Measurements from ENCODE around the gene TIMP2. TPM values are rescaled to one million over a fixed set of nuclear protein-coding genes. Genes with fewer than 3 reads are reported as not detected.
"Not testable (repeated sequence)": the region's sequence is repeated elsewhere in the genome, so short reads cannot be mapped to it uniquely, and the experiment has no call there.

Gene TIMP2
- total RNA-seq, 1 experiment from 2014 or later: 66.9 TPM

GRCh38 chr17:78884876-78885667, 40.1 kb downstream of the TIMP2 start:
- H3K4me3 ChIP-seq: peak overlapping the region; percentile 48
- H3K27me3 ChIP-seq: no peaks in the 10 kb centered on the region
- H3K36me3 ChIP-seq: no peaks in the 10 kb centered on the region
- H3K4me1 ChIP-seq: peaks cover 44% of the 10 kb centered on the region
- peak overlapping the region; percentile 98 for H3K27ac ChIP-seq
- DNase-seq: no peak
- H3K9me3 ChIP-seq (replicated peaks): no peaks in the 10 kb centered on the region

- DNase-seq: peak; percentile 56 to 65
- no peaks in the 10 kb centered on the region for H3K27me3 ChIP-seq
- H3K27ac ChIP-seq: peak overlapping the region; percentile 98
- no peaks in the 10 kb centered on the region for H3K36me3 ChIP-seq
- H3K4me1 ChIP-seq: peaks cover 44% of the 10 kb centered on the region
- H3K4me3 ChIP-seq: peak overlapping the region; percentile 48
- no peaks in the 10 kb centered on the region for H3K9me3 ChIP-seq (replicated peaks)
Measured at GRCh38 chr17:78884148-78884825, 40.9 kb downstream of the TIMP2 start.

- no peaks in the 10 kb centered on the region for H3K9me3 ChIP-seq (replicated peaks)
- no peaks in the 10 kb centered on the region for H3K36me3 ChIP-seq
- H3K4me1 ChIP-seq: peaks cover 44% of the 10 kb centered on the region
- peak; percentile 96 to 97 for DNase-seq
- peak overlapping the region; percentile 48 for H3K4me3 ChIP-seq
- H3K27me3 ChIP-seq: no peaks in the 10 kb centered on the region
- peak overlapping the region; percentile 98 for H3K27ac ChIP-seq
Measured at GRCh38 chr17:78883533-78884131, 41.6 kb downstream of the TIMP2 start.

- peak overlapping the region; percentile 48 for H3K4me3 ChIP-seq
Measured at GRCh38 chr17:78883089-78883532, 42.1 kb downstream of the TIMP2 start.

GRCh38 chr17:78882540-78883088, 42.6 kb downstream of the TIMP2 start:
- Histone ChIP-seq H3K4me3 (peak overlapping the region; percentile 48), H3K4me1 (peaks cover 42% of the 10 kb centered on the region), H3K27ac (peak overlapping the region; percentile 98), H3K27me3 (no peaks in the 10 kb centered on the region), H3K9me3 (replicated peaks) (no peaks in the 10 kb centered on the region), H3K36me3 (no peaks in the 10 kb centered on the region)
- DNase-seq: peak; percentile 76 to 79

More at GRCh38 chr17:78883089-78883532, 42.1 kb downstream of the TIMP2 start:
- Histone ChIP-seq H3K27me3 (no peaks in the 10 kb centered on the region), H3K36me3 (no peaks in the 10 kb centered on the region), H3K4me1 (peaks cover 42% of the 10 kb centered on the region), H3K9me3 (replicated peaks) (no peaks in the 10 kb centered on the region), H3K27ac (peak overlapping the region; percentile 98)
- peak; percentile 98 for DNase-seq

GRCh38 chr17:78879635-78880186, 45.5 kb downstream of the TIMP2 start:
- DNase-seq: peak; percentile 88 to 96
- Histone ChIP-seq H3K27me3 (no peaks in the 10 kb centered on the region), H3K4me3 (peak overlapping the region; percentile 14), H3K27ac (peak overlapping the region; percentile 43), H3K4me1 (peaks cover 58% of the 10 kb centered on the region), H3K36me3 (no peaks in the 10 kb centered on the region), H3K9me3 (replicated peaks) (no peaks in the 10 kb centered on the region)

GRCh38 chr17:78878871-78879527, 46.2 kb downstream of the TIMP2 start:
- H3K36me3 ChIP-seq: no peaks in the 10 kb centered on the region
- peak overlapping the region; percentile 14 for H3K4me3 ChIP-seq
- peak in 1 of 2 experiments; percentile 57 for DNase-seq
- H3K9me3 ChIP-seq (replicated peaks): no peaks in the 10 kb centered on the region
- H3K27ac ChIP-seq: peak overlapping the region; percentile 43
- no peaks in the 10 kb centered on the region for H3K27me3 ChIP-seq
- H3K4me1 ChIP-seq: peaks cover 58% of the 10 kb centered on the region

- Histone ChIP-seq H3K36me3 (no peaks in the 10 kb centered on the region), H3K4me3 (no peak overlapping the region), H3K4me1 (peaks cover 65% of the 10 kb centered on the region), H3K27ac (no peak overlapping the region), H3K27me3 (no peaks in the 10 kb centered on the region), H3K9me3 (replicated peaks) (no peaks in the 10 kb centered on the region)
- no peak for DNase-seq
Measured at GRCh38 chr17:78878261-78878660, 46.9 kb downstream of the TIMP2 start.

- not testable (repeated sequence) for H3K9me3 ChIP-seq (replicated peaks); DNase-seq
- H3K4me1 ChIP-seq: peaks cover 68% of the 10 kb centered on the region
Measured at GRCh38 chr17:78876954-78877517, 48.2 kb downstream of the TIMP2 start.

GRCh38 chr17:78876094-78876597, 49.0 kb downstream of the TIMP2 start:
- H3K27ac ChIP-seq: peak overlapping the region; percentile 58
- peaks cover 63% of the 10 kb centered on the region for H3K4me1 ChIP-seq

More at GRCh38 chr17:78876954-78877517, 48.2 kb downstream of the TIMP2 start:
- not testable (repeated sequence) for H3K27ac ChIP-seq, H3K4me3 ChIP-seq, H3K27me3 ChIP-seq, H3K36me3 ChIP-seq

GRCh38 chr17:78875363-78876093, 49.7 kb downstream of the TIMP2 start:
- Histone ChIP-seq H3K4me3 (no peak overlapping the region), H3K27ac (peak overlapping the region; percentile 58), H3K4me1 (peaks cover 63% of the 10 kb centered on the region), H3K27me3 (no peaks in the 10 kb centered on the region), H3K9me3 (replicated peaks) (no peaks in the 10 kb centered on the region), H3K36me3 (peaks cover 10% of the 10 kb centered on the region)
- peak; percentile 92 to 97 for DNase-seq

More at GRCh38 chr17:78876094-78876597, 49.0 kb downstream of the TIMP2 start:
- no peaks in the 10 kb centered on the region for H3K27me3 ChIP-seq
- H3K4me3 ChIP-seq: no peak overlapping the region
- no peak for DNase-seq
- peaks cover 6% of the 10 kb centered on the region for H3K36me3 ChIP-seq
- no peaks in the 10 kb centered on the region for H3K9me3 ChIP-seq (replicated peaks)

GRCh38 chr17:78873519-78874340, 51.5 kb downstream of the TIMP2 start:
- Histone ChIP-seq H3K4me1 (peaks cover 49% of the 10 kb centered on the region), H3K27me3 (no peaks in the 10 kb centered on the region), H3K9me3 (replicated peaks) (no peaks in the 10 kb centered on the region), H3K27ac (peak overlapping the region; percentile 69), H3K36me3 (peaks cover 22% of the 10 kb centered on the region), H3K4me3 (0 out of 2 replicates have a peak overlapping the region, but pooled peaks have one; percentile 5)
- peak; percentile 96 to 98 for DNase-seq
